NCI-H226 (cell line): ENCODE results near the gene RERG.
"Not testable (repeated sequence)": the region's sequence is repeated elsewhere in the genome, so short reads cannot be mapped to it uniquely, and the experiment has no call there.

Experiments used
- DNase-seq: peaks from one replicate; pipeline ENCODE4 v3.0.0-alpha.2; 2015

Gene RERG

DNA sequence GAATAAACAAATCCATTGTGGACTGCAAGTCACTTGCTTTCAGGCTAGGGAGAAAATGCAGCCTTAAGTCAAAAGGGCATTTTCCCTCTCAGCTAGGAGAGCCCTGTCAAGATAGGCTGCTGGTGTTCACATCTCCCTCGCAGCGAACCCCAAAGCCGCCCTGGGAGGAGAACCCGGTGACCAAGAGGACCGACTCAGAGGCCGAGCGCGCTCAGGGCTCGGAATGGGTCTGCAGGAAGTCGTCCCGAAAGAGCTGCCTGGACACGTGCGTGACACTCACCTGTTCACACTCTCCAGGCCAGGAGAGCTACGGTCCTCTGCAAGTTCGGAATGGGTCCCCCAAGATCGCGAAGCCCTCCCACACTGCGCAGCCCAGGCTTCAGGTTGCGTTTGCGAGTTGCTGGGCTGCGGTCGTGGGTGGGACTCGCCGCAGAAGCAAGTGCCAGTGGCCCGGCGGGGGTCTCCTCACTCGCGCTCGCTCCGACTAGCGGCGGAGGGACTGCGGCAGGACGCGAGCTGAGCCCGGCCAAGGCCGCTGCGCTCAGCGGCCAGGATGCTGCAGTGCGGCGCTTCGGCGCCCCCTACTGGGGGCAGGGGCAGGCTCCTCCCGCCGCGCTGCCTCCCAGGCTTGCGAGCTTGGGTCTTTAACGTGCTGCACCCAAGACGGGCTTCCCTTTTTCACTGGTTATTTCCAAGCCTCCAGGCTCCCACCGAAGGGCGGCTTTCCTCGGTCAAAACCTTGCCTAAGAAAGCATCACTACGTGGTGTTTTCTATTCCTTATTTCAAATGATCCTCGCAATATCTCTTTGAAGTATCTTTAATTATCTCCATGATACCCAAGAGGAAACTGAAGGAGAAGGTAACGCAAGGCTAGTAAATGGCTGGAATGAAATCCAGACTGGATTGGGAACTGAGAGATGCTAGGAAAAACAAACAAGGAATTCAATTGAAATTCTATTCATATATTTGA lies at the start of gene RERG:
RERG (minus strand) TSS at position 503 of the 971 bp plus-strand sequence. CDS start 3,928 bp downstream, outside the sequence.
- peak; percentile 59 for DNase-seq

- DNase-seq = no peak
These were observed 49.4 kb upstream of the RERG start for GRCh38 chr12:15270591-15270990.

DNA sequence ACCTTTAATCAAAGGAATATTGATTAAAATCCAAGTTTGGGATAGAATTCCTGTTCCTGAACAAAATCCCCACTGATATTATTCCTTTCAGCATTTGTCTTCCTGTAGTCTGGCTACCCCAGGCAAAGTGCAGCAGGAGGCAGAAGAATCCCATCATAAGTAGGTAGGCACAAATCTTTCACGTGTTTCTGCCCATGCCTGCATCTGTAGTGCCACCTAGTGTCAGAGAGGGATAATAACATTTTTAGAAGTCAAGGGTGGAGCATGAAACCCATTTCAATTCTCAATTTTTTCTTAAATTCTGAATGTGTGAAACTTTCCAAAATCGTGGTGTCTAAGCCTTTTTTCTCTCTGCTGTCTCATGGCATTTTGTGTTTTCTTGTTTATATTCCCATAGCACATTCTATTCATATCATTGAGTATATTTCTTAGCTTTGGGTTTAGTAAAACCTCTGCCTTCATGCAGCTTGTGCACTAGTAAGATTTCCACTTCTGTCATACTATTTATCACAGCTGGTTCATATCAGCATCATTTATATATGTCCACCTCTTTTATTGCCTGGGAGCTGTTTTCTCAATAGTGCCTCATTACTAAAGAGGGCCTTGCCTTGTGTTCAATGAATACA lies 47.8 kb upstream of the RERG start:
- DNase-seq = peak; percentile 29

DNA sequence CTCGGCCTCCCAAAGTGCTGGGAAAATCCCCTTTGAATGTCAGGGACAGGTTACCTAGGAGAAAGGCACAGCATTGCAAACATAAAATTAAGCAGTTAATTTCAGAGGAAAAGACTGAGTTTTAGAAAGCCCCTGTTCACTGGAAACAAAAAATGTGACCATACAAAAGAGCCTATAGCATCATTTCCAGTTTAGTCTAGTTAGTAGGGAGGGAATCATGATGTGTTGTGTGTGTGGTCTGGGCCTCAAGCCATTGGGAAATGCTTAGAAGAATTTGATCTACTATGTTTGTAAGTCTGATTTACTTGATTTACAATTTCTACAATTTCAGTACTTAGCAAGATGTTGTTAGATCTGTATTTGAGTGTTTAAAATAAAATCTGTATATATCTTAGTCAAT lies 47.1 kb upstream of the RERG start:
- no peak for DNase-seq

DNA sequence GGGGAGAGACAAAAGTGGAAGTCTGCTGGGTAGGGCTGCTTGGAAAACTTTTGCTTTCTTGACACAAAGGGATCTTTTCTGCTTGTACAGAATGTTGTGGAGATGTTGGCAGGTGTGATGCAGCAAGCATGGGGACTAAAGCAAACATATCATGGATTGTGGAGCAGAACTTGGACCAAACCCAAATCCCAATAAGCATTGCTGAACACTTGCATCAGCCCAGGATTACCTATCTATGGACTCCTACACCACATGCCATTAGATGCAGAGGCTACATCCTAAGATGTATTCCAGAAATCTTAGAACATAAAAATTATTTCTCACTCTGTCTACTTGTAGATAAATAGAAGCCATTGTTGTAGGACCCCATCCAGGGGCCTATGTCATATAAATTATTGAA lies 44.7 kb upstream of the RERG start:
- DNase-seq = no peak

- no peak for DNase-seq
These were observed 35.5 kb upstream of the RERG start for GRCh38 chr12:15256761-15257160.

DNA sequence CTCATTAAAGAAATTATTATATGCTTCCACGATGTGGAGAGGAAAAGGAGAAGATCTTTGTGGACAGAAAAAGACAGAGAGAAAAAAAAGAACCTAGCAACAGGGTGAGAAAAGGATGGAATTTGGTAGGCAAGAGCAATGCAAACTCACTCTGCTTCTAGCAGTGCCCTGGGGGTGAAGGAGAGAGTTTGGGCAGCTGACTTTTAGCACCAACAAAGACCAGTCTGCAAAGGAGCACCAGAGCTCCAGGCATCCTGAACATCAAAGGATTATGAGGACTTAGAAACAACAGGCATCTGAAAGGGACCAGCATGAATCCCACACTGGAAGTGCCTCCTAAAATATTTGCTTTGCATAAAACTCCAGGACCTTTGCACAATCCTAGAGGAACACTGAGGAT lies 32.8 kb upstream of the RERG start:
- no peak for DNase-seq

- DNase-seq = no peak
These were observed 23.7 kb upstream of the RERG start for GRCh38 chr12:15244926-15245325.

DNA sequence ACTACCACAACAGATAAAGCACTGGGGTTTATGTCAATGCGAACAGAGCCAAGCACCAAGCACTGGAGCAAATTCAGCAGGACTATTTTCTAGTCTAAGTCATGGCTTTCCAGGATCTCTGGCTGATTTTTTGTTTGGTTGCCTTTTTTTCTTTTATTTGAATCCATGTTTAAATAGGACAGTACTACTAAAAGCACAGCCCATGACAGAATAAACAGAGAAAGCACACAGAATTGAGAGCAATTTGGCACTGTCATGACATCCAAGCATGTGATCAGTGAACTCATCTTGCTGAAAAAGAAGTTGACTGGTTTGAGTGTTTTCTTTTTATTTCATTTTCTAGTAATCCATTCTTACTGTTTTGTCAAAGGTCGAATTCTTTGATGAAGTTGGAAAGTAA lies 23.1 kb upstream of the RERG start:
- no peak for DNase-seq

DNA sequence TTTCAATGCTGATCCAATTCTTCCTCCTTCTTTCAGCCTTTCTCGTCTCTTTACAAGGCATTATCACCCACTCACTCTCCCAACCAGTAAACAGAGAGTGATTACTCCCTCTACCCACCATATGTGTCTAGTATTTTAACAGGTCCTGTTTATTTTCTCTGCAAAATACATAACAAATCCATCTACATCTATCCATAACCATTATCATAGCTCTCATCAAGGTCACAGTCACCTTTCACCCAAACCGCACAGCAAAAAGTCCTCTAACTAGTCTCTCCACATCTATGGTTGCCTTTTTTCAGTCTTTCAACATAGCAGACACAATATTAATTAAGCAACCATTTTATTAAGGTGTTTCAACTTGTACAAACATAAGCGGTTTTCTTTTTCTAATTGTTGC lies 21.9 kb upstream of the RERG start:
- no peak for DNase-seq

- DNase-seq = no peak
These were observed 19.7 kb upstream of the RERG start for GRCh38 chr12:15240898-15241297.

GRCh38 chr12:15234508-15234907 lies 13.3 kb upstream of the RERG start:
- no peak for DNase-seq

DNA sequence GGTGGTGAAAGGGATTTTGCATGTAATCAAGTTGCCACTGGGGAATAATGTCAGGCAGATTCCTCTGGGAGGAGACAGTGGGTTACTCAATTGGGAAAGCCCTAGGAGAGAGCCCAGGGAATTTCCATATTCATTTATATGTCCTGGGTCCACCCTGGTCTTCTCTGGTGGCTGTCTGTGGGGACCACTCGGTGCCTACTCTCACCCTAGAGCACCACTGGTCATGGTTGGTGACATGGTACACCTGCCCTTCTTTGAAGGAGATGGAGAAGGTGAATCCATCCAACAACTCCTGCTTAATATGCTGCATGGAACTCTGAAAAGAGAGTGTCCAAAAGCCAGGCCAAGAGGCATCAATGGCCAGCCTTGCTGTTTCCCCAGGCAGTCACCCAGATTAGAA lies 12.8 kb upstream of the RERG start:
- DNase-seq = no peak

- no peak for DNase-seq
These were observed 11.7 kb upstream of the RERG start for GRCh38 chr12:15232959-15233358.

DNA sequence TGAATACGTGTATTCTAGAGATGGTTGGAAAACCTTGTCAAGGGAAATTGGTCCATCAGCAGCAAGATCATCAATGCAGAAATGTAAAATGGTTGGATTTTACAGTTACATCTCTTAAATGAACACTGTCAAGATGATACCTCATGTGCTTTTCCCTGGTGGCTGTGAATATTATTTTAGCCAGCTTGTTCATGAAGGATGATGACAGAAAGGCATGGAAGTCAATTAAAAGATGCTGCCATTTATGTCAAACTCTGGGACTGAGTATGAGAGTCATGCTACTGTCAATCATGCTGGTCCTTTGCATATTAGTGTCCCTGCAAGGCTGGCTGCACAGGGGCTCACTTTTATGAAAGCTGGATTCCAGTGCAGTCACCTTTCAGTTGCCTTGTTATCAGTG lies 10.3 kb upstream of the RERG start:
- DNase-seq = no peak

DNA sequence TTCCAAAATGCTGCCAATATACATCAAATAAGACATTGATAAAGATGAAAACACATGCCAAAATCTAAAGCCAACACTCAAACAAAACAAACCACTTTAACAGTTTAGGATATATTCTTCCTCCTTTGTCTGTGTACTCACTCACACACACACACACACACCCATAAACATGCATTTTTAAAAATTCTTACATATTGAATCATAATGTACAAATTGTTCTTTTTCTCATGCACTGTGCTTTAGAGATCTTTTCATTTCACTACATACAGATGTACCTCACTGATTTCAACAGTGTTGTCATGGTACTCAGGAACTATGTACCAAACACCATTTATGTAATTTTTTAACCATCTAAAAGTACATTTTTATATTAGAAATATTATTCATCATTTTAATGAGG lies 9.5 kb upstream of the RERG start:
- no peak for DNase-seq

- no peak for DNase-seq
These were observed 8.9 kb upstream of the RERG start for GRCh38 chr12:15230137-15230536.

DNA sequence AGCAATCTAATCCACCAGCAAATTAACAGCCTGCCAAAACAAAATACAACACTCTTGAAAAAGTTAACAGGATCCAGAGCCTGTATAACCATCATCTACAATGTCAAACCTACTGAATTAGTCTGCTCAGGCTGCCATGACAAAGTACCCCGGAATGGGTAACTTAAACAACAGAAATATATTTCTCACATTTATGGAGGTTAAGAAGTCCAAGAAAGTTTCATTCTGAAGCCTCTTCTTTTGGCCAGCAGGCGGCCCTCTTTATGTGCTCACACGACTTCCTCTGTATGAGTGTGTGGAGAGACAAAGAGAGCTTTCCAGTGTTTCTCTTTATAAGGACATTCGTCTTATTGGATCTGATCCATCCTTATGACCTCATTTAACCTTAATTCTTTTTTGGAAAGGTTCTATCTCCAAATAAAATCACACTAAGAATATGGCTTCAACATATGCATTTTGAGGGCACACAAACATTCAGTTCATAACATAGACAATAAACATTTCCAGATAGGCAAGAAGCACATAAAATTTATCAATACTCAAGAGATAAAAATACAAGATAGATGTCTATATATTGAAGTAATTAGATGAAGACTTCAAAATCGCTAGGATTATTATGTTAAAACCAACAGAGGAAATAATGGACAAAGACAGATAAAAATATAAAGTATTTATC lies 5.9 kb upstream of the RERG start:
- peak; percentile 45 for DNase-seq

DNA sequence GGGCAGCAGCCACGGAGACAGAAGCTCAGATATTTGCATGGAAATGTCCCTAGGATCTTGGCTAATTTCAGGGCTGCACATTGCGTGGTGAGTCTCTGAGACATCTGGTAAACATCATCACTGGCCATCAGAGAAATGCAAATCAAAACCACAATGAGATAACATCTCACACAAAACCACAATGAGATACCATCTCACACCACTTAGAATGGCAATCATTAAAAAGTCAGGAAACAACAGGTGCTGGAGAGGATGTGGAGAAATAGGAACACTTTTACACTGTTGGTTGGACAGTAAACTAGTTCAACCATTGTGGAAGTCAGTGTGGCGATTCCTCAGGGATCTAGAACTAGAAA lies 4.6 kb upstream of the RERG start:
- DNase-seq = not testable (repeated sequence)

- no peak for DNase-seq
These were observed 4.1 kb upstream of the RERG start for GRCh38 chr12:15225136-15225862.

DNA sequence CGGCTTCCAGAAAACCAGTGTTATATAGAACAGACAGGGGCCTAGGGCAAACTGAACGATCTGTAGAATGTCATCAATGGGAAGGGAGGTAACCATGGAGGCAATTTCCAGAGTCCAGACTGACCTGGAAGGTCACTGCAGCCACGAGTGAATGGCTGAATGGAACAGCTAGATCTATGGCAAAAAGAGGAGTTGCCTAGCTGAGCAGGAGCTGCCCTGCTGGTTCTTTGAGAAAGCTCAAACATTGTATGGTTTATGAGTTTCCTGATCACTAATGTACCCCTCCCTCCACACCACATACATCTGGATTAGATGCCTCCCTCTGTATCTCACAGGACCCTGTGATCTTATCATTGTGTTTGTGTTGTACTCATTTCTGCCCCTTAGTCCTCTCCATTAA lies 1.0 kb upstream of the RERG start:
- DNase-seq = no peak

- no peak for DNase-seq
These were observed 766 bp downstream of the RERG start for GRCh38 chr12:15220451-15220850.

- DNase-seq = no peak
These were observed 2.4 kb downstream of the RERG start for GRCh38 chr12:15218794-15219193.
